GM04504 (cell line): Measurements from ENCODE around the gene AP1S2.
"Not testable (repeated sequence)": the region's sequence is repeated elsewhere in the genome, so short reads cannot be mapped to it uniquely, and the experiment has no call there.

Experiments used
- DNase-seq: peaks from one replicate; pipeline ENCODE4 v3.0.0-alpha.2; 2012; ENCODE audit warnings: low read depth

Gene AP1S2

GRCh38 chrX:15855568-15856221 is 1.1 kb upstream of the AP1S2 start:
- no peak for DNase-seq

- DNase-seq, result peak; percentile 10
Observed at GRCh38 chrX:15854080-15854655, 445 bp downstream of the AP1S2 start.

GRCh38 chrX:15853586-15854079 is 980 bp downstream of the AP1S2 start:
- DNase-seq, result no peak

GRCh38 chrX:15849555-15849954 is 5.1 kb downstream of the AP1S2 start:
- DNase-seq, result no peak

- DNase-seq, result no peak
Observed at GRCh38 chrX:15848576-15848975, 6.0 kb downstream of the AP1S2 start.

GRCh38 chrX:15843960-15844359 is 10.7 kb downstream of the AP1S2 start:
- DNase-seq, result no peak

- DNase-seq, result no peak
Observed at GRCh38 chrX:15841853-15842516, 12.6 kb downstream of the AP1S2 start.

- DNase-seq, result no peak
Observed at GRCh38 chrX:15838017-15838416, 16.6 kb downstream of the AP1S2 start.

GRCh38 chrX:15834827-15835595 is 19.6 kb downstream of the AP1S2 start:
- DNase-seq, result no peak

- no peak for DNase-seq
Observed at GRCh38 chrX:15834053-15834452, 20.6 kb downstream of the AP1S2 start.

- not testable (repeated sequence) for DNase-seq
Observed at GRCh38 chrX:15831347-15831746, 23.3 kb downstream of the AP1S2 start.

GRCh38 chrX:15829217-15829616 is 25.4 kb downstream of the AP1S2 start:
- DNase-seq, result no peak

- DNase-seq, result no peak
Observed at GRCh38 chrX:15825936-15826335, 28.7 kb downstream of the AP1S2 start.

- no peak for DNase-seq
Observed at GRCh38 chrX:15822922-15823321, 31.7 kb downstream of the AP1S2 start.

- DNase-seq, result no peak
Observed at GRCh38 chrX:15820106-15821073, 34.2 kb downstream of the AP1S2 start.

- no peak for DNase-seq
Observed at GRCh38 chrX:15816886-15817285, 37.7 kb downstream of the AP1S2 start.

GRCh38 chrX:15816438-15816809 is 38.2 kb downstream of the AP1S2 start:
- no peak for DNase-seq

- DNase-seq, result no peak
Observed at GRCh38 chrX:15815779-15816437, 38.7 kb downstream of the AP1S2 start.

GRCh38 chrX:15814771-15815365 is 39.7 kb downstream of the AP1S2 start:
- no peak for DNase-seq

- no peak for DNase-seq
Observed at GRCh38 chrX:15813416-15813815, 41.2 kb downstream of the AP1S2 start.
